HEK293T (cell line): ENCODE results near the gene CPNE1.

Source experiments
- CTCF ChIA-PET: fragments of 350-600 bp; formaldehyde crosslinking; extraction: SDS; loops from one replicate; lab custom pipeline; 2021; ENCODE audit warnings: antibody characterized with exemption, inconsistent platforms; lab: Yijun Ruan, JAX
- POLR2A ChIA-PET: fragments of 350-600 bp; formaldehyde crosslinking; extraction: SDS; loops from one replicate; lab custom pipeline; 2020; ENCODE audit warnings: antibody characterized with exemption, inconsistent platforms; lab: Yijun Ruan, JAX
- DNase-seq: peaks from one replicate; pipeline ENCODE4 v3.0.0; 2012; ENCODE audit warnings: mixed read lengths; ENCODE audit errors: extremely low spot score
- ARNT ChIP-seq: fragments of 450-650 bp; IDR thresholded peaks from 2 replicates; pipeline ENCODE4 v1.6.1; 2017; ENCODE audit warnings: mild to moderate bottlenecking
- BHLHE40 ChIP-seq: fragments of 450-650 bp; IDR thresholded peaks from 2 replicates; pipeline ENCODE4 v1.6.1; 2016; ENCODE audit warnings: mild to moderate bottlenecking, moderate library complexity, borderline replicate concordance
- CTBP1 ChIP-seq: fragments of 450-650 bp; IDR thresholded peaks from 2 replicates; pipeline ENCODE4 v1.6.1; 2016; ENCODE audit warnings: borderline replicate concordance
- ELF4 ChIP-seq: fragments of 450-650 bp; IDR thresholded peaks from 2 replicates; pipeline ENCODE4 v1.6.1; 2017; ENCODE audit warnings: antibody characterized with exemption
- FOXA1 ChIP-seq: fragments of 450-650 bp; IDR thresholded peaks from 2 replicates; pipeline ENCODE4 v1.6.1; 2016; ENCODE audit warnings: mild to moderate bottlenecking
- FOXK2 ChIP-seq: fragments of 450-650 bp; IDR thresholded peaks from 2 replicates; pipeline ENCODE4 v1.6.1; 2016; ENCODE audit warnings: mild to moderate bottlenecking
- FOXM1 ChIP-seq: fragments of 450-650 bp; IDR thresholded peaks from 2 replicates; pipeline ENCODE4 v1.6.1; 2017; ENCODE audit warnings: mild to moderate bottlenecking, borderline replicate concordance
- HDGF ChIP-seq: fragments of 450-650 bp; IDR thresholded peaks from 2 replicates; pipeline ENCODE4 v1.6.1; 2017; ENCODE audit warnings: antibody characterized with exemption, borderline replicate concordance
- L3MBTL2 ChIP-seq: fragments of 450-650 bp; conservative IDR thresholded peaks from 2 replicates; pipeline ENCODE4 v1.6.1; 2016; ENCODE audit warnings: mild to moderate bottlenecking
- LEF1 ChIP-seq: fragments of 450-650 bp; IDR thresholded peaks from 2 replicates; pipeline ENCODE4 v1.6.1; 2017; ENCODE audit warnings: mild to moderate bottlenecking, borderline replicate concordance
- NFRKB ChIP-seq: fragments of 450-650 bp; IDR thresholded peaks from 2 replicates; pipeline ENCODE4 v1.6.1; 2016; ENCODE audit warnings: mild to moderate bottlenecking, moderate library complexity
- SP1 ChIP-seq: fragments of 450-650 bp; IDR thresholded peaks from 2 replicates; pipeline ENCODE4 v1.6.1; 2017
- SUZ12 ChIP-seq: fragments of 450-650 bp; IDR thresholded peaks from 2 replicates; pipeline ENCODE4 v1.6.1; 2016; ENCODE audit warnings: mild to moderate bottlenecking
- TARDBP ChIP-seq: fragments of 450-650 bp; IDR thresholded peaks from 2 replicates; pipeline ENCODE4 v1.6.1; 2016
- ZNF384 ChIP-seq: fragments of 450-650 bp; IDR thresholded peaks from 2 replicates; pipeline ENCODE4 v1.6.1; 2016
- TF ChIP-seq, protein P1 (sequence below): fragments of 450-650 bp; IDR thresholded peaks from 2 replicates; pipeline ENCODE4 v1.6.1; 2016

CPNE1 gene

DNA sequence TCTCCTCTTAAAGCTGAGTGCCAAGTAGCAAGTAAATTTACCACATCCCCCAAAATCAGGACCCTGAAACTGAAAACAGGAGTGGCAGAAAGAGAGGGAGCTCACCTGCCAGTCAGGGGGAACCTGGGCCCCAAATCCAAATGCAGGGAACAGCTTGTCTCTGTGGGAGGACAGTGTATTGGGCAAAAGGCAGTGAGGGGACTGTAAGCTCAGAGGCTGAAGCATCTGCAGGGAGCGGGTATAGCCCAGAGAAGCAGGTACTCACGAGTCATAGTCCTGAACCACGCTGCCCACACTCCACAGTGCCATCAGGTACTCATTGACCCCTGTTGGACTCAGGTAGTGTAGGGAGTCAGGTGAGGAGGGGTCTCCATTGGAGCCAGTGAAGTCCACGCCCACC lies 34.1 kb downstream of the CPNE1 start:
- no peak for DNase-seq
- no peak for TF ChIP-seq ARNT
- TF ChIP-seq L3MBTL2 = no peak
- TF ChIP-seq ZNF384 = no peak
- no peak for TF ChIP-seq BHLHE40
- no peak for TF ChIP-seq ELF4
- TF ChIP-seq FOXK2 = no peak
- no peak for TF ChIP-seq TARDBP
- TF ChIP-seq SP1 = no peak
- TF ChIP-seq LEF1 = no peak
- no peak for TF ChIP-seq SUZ12
- CTCF ChIA-PET = interaction anchor here (0.5 to 1.5 kb wide), 3 partner anchors 11 to 1534 kb away, joined by 3 to 7 read pairs (median 4); no protein-coding TSS in a partner anchor
- POLR2A ChIA-PET = no interaction called here

DNA sequence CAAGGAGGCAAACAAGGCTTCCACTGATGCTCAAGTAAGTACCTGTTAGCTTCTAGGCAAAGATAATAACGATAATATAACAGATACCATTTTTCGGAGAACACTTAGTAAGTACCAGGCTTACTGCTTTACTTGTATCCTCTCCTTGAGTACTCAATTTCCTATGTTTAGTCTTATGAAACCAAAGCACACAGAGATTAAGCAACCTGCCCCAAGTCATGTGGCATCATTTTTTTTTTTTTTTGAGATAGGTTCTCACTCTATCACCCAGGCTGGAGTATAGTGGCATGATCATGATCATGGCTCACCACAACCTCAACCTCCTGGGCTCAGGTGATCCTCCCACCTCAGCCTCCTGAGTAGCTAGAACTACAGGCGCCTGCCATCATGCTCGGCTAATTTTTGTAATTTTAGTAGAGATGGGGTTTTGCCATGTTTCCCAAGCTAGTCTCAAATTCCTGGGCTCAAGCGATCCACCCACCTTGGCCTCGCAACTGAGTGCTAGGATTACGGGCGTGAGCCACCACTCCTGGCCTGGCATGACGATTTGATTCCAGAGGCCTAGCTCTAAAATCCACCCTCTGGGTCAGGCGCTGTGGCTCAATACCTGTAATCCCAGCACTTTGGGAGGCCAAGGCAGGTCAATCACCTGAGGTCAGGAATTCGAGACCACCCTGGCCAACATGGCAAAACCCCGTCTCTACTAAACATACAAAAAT lies 35.1 kb downstream of the CPNE1 start:
- no peak for DNase-seq
- ChIA-PET CTCF (interaction anchor here (0.6 kb wide), 1 partner anchor 9 kb away, joined by 6 read pairs; no protein-coding TSS in a partner anchor), POLR2A (no interaction called here)
- TF ChIP-seq CTBP1 = no peak
- no peak for TF ChIP-seq FOXM1
- TF ChIP-seq FOXA1 = no peak
- TF ChIP-seq HDGF = no peak
- no peak for TF ChIP-seq ZNF384
- TF ChIP-seq, protein P1, sequence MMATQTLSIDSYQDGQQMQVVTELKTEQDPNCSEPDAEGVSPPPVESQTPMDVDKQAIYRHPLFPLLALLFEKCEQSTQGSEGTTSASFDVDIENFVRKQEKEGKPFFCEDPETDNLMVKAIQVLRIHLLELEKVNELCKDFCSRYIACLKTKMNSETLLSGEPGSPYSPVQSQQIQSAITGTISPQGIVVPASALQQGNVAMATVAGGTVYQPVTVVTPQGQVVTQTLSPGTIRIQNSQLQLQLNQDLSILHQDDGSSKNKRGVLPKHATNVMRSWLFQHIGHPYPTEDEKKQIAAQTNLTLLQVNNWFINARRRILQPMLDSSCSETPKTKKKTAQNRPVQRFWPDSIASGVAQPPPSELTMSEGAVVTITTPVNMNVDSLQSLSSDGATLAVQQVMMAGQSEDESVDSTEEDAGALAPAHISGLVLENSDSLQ = no peak
- TF ChIP-seq ARNT = no peak
- TF ChIP-seq NFRKB = no peak
- TF ChIP-seq SP1 = no peak
- no peak for TF ChIP-seq BHLHE40
- no peak for TF ChIP-seq L3MBTL2
- TF ChIP-seq SUZ12 = no peak
- TF ChIP-seq TARDBP = no peak
- TF ChIP-seq ELF4 = no peak
- TF ChIP-seq FOXK2 = no peak
- no peak for TF ChIP-seq LEF1

DNA sequence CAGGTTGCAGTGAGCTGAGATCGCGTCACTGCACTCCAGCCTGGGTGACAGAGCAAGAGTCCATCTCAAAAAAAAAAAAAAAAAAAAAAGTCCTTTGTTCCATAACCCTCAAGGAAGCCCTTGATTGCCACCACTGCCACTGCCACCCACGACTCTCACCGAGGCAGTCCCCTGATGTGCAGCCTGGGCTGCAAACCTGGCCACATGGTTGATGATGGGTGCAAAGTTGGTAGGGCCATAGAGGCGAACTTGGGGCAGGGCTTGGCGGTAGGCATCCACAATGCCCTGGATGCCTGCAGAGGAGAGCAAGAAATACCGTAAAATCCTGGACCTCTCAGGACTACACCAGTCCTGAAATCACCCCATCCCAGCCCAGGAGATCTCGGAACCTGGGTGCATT lies 37.6 kb downstream of the CPNE1 start:
- no peak for DNase-seq
- ChIA-PET CTCF (interaction anchor here (1.2 kb wide), 1 partner anchor 8 kb away, joined by 3 read pairs; no protein-coding TSS in a partner anchor), POLR2A (interaction anchor here (0.8 kb wide), 1 partner anchor 8 kb away, joined by 3 read pairs; no protein-coding TSS in a partner anchor)
- no peak for TF ChIP-seq FOXM1
- no peak for TF ChIP-seq NFRKB
- TF ChIP-seq TARDBP = no peak
- no peak for TF ChIP-seq FOXK2
- TF ChIP-seq SUZ12 = no peak
- no peak for TF ChIP-seq FOXA1
- TF ChIP-seq ARNT = no peak
- TF ChIP-seq, protein P1 = no peak

GRCh38 chr20:35626386-35627001 lies 38.2 kb downstream of the CPNE1 start:
- POLR2A ChIA-PET = no interaction called here
- CTCF ChIA-PET = no interaction called here
- TF ChIP-seq ELF4 = no peak
- TF ChIP-seq FOXA1 = no peak
- TF ChIP-seq FOXK2 = no peak
- TF ChIP-seq ARNT = no peak
- DNase-seq = no peak

DNA sequence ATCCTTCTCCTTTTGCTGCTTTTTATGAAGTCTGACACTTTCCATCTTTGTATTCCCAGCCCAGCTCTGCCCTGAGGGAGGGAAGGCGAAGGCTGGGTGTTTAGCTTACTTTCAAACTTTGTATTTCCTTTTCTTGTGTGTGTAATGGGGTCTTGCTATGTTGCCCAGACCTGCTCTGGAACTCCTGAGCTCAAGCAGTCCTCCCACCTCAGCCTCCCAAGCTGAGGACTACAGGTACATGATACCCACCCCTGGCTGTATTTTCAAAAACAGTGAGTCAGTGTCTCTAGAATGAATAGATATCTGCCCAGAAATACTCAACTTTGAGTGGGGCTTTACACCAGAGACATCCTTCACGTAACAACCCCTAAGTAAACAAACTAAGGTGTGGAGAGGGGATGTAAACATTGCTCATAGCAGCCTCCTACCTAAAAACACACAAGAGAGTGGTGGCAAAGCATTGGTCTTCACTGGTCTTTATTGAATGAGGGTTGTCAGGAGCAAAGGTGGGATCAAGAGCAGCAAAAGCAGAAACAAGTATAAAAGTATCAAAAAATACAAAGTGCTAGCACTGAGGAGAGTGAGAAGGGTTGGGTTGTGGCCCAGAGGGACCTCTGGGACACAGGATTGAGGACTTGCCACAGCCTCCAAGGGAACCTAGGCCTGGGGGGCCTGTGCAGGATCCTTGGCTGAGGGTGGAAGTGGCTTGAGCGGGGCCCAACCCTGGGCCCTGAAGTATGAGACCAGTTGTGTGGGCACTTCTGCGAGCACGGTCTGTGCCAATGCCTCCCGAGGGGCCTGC lies 38.9 kb downstream of the CPNE1 start:
- no peak for TF ChIP-seq FOXM1
- no peak for TF ChIP-seq ZNF384
- no peak for TF ChIP-seq BHLHE40
- no peak for TF ChIP-seq FOXK2
- TF ChIP-seq NFRKB = no peak
- no peak for TF ChIP-seq SP1
- TF ChIP-seq SUZ12 = no peak
- no peak for TF ChIP-seq ELF4
- TF ChIP-seq TARDBP = no peak
- no peak for TF ChIP-seq L3MBTL2
- TF ChIP-seq HDGF = no peak
- TF ChIP-seq LEF1 = no peak
- TF ChIP-seq, protein P1 = no peak
- TF ChIP-seq ARNT = no peak
- TF ChIP-seq CTBP1 = no peak
- no peak for TF ChIP-seq FOXA1
- no peak for DNase-seq
- POLR2A ChIA-PET = interaction anchor here (1.0 kb wide), 1 partner anchor 39 kb away, joined by 3 read pairs; the partner anchor contains the start of genes CPNE1 and RBM12
- CTCF ChIA-PET = no interaction called here
